ENCODE data around the gene USP12.
A peak's percentile ranks its signal among the peaks of the same experiment; 100 is the strongest.

The USP12 gene

DNA sequence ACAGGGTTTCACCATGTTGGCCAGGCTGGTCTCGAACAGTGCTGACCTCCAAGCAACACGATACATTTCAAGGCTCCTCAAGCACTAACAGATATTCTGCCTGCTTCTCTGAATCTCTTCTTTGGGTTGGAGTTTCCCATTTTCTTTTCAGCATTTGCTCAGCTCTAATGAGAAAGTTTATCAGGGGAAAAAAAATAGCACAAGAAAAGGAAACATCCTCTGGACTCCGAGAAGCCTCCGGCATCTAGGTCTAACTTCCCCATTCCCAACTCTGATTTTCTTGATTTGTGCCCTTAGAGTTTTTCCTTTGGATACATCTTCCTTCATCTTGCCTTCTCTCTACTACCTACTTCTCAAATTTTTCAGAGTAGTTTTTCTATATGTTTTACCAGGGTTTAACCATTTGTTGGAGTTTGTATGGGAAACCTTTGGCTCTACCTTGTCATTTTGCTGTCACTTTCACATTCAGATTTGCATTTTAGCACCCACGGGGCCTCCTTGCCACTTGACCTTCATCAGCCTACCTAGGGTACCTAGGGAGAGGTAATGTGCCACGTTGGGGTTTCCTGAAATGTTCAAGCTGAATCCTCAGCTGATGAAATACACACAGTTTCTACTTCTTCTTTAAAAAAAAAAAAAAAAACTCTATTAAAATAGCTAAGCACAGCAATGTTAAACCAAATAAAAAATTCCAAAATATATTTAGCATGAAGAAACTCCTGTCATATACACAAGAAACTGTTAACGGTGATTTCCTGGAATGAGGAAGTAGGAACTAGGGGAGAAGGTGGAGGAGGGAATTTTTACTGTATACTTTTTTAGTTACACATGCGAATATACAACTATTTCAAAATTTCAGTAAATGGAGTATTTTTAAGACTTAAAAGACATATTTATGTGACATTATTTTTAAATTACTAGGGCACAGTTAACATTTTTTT lies 5.1 kb upstream of the USP12 start:
- H3K27me3 ChIP-seq (ENCODE audit: insufficient read depth, poor library complexity, severe bottlenecking) = no peaks in the 10 kb centered on the region
- no peak overlapping the region for H3K4me3 ChIP-seq (replicated peaks; ENCODE audit: insufficient read depth, low read length)
- no peak overlapping the region for H3K27ac ChIP-seq (replicated peaks)
- DNase-seq (ENCODE audit: low read depth in 1 of 2, low spot score in 1 of 2) = no peak
- TF ChIP-seq POLR2AphosphoS5 (IDR thresholded peaks at IDR 0.05; ENCODE audit: low read depth) = no peak
- no peak for TF ChIP-seq GABPA (IDR thresholded peaks at IDR 0.05; ENCODE audit: low read depth)
- TF ChIP-seq SPI1 (IDR thresholded peaks at IDR 0.05; ENCODE audit: borderline replicate concordance, low read depth) = 0 out of 2 replicates have a peak, but pooled peaks have one; percentile 12

DNA sequence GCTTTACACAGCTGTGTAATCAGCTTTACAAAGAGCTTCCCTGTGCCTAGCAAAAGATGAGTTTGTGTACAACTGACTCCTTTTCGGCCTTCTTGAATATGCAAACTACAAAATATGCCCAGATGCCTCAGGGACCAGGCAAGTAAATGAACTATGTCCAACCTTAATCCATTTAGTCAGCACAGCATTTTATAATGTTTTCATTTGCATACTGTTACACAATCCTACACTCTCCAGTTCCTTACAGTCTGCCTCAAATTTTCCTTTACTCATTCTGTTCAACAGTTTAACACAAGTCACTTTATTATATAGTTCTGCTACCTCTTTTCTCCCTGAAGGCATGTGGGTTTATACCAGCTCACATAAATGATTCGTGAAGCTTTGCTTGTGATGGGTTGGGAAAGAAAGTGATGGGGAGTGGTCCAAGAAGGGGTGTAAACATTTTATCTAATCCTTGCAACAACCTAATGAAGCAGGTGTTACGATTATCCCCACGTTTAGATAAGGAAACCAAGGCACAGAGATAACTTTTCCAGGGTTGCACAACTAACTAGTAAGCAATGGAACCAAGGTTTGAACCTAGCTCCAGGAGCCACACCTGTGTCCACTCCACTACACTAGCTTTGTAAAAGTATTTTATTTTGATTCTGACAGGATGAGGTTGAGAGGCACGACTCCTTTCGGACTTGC lies 3.3 kb upstream of the USP12 start:
- no peak for DNase-seq (ENCODE audit: low read depth in 1 of 2, low spot score in 1 of 2)
- Histone ChIP-seq H3K4me3 (replicated peaks; ENCODE audit: insufficient read depth, low read length) (no peak overlapping the region), H3K27ac (replicated peaks) (no peak overlapping the region), H3K27me3 (ENCODE audit: insufficient read depth, poor library complexity, severe bottlenecking) (no peaks in the 10 kb centered on the region)
- TF ChIP-seq REST (IDR thresholded peaks at IDR 0.05; ENCODE audit: insufficient replicate concordance, low read depth) (no peak), POLR2AphosphoS5 (IDR thresholded peaks at IDR 0.05; ENCODE audit: low read depth) (no peak), CTCF (IDR thresholded peaks at IDR 0.05; ENCODE audit: insufficient read depth, low read length) (no peak), GABPA (IDR thresholded peaks at IDR 0.05; ENCODE audit: low read depth) (no peak), SPI1 (IDR thresholded peaks at IDR 0.05; ENCODE audit: borderline replicate concordance, low read depth) (no peak)

GRCh38 chr13:27172495-27172842 lies 858 bp upstream of the USP12 start:
- Histone ChIP-seq H3K27me3 (ENCODE audit: insufficient read depth, poor library complexity, severe bottlenecking) (no peaks in the 10 kb centered on the region), H3K27ac (replicated peaks) (peak overlapping the region; percentile 83), H3K4me3 (replicated peaks; ENCODE audit: insufficient read depth, low read length) (peak overlapping the region; percentile 72)
- peak in 1 of 2 experiments; percentile 79 for DNase-seq (ENCODE audit: low read depth in 1 of 2, low spot score in 1 of 2)
- TF ChIP-seq SPI1 (IDR thresholded peaks at IDR 0.05; ENCODE audit: borderline replicate concordance, low read depth) (peak; percentile 73), CTCF (IDR thresholded peaks at IDR 0.05; ENCODE audit: insufficient read depth, low read length) (no peak)

DNA sequence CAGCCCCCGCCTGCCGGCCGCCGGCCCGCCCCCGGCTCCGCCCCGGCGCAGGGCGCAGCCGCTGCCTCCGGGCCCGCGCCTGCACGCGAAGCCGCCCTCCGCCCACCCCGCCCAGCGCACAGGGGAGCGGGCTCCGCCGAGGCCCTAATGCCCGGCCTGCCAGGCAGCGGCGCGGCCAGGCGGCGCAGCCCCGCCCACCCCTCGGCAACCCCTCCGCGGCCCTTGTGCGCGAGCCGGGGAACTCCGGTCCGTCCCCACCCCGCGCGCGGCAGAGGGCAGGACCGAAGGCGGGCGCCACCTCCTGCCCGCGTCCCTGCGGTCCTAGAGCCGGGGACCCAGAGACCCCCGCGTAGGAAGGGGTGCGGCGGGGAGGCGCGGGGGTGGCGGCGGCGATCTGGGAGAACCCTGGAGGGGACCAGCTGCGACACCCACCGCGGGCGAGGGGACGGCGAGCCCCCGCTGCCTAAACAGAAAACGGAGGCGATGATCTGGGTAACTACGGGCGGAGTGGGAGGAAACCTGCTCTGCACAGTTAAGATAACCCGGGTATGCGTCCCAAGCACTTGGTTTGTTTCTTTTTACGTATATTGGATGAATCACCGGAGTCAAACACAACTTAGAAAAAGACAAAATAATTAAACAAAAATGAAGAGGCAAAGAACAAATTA lies 350 bp upstream of the USP12 start:
- DNase-seq (ENCODE audit: low read depth in 1 of 2, low spot score in 1 of 2) = peak; percentile 64 to 92
- TF ChIP-seq SPI1 (IDR thresholded peaks at IDR 0.05; ENCODE audit: borderline replicate concordance, low read depth) (no peak), CTCF (IDR thresholded peaks at IDR 0.05; ENCODE audit: insufficient read depth, low read length) (no peak), POLR2AphosphoS5 (IDR thresholded peaks at IDR 0.05; ENCODE audit: low read depth) (no peak; the same call in 1 of the 2 replicates)
- peak overlapping the region; percentile 83 for H3K27ac ChIP-seq (replicated peaks)
- H3K4me3 ChIP-seq (replicated peaks; ENCODE audit: insufficient read depth, low read length) = peak overlapping the region; percentile 72
- H3K27me3 ChIP-seq (ENCODE audit: insufficient read depth, poor library complexity, severe bottlenecking) = no peaks in the 10 kb centered on the region

Data from HL-60 (cell line).